H1 (cell line): ENCODE measurements around the gene MARCHF10. TPM values are rescaled to one million over a fixed set of nuclear protein-coding genes. Genes with fewer than 3 reads are reported as not detected.

Source experiments
- ATF3 ChIP-seq: IDR thresholded peaks from 2 replicates; pipeline ENCODE4 v1.6.1; 2011; ENCODE audit warnings: low read depth, mild to moderate bottlenecking, low read length; ENCODE audit not compliant: insufficient read depth
- CHD2 ChIP-seq: IDR thresholded peaks from 2 replicates; pipeline ENCODE4 v1.6.1; 2012; ENCODE audit warnings: low read length, improper control_type of control experiment
- JUN ChIP-seq: IDR thresholded peaks from 2 replicates; pipeline ENCODE4 v1.6.1; 2011; ENCODE audit warnings: low read depth, mild to moderate bottlenecking, improper control_type of control experiment, low read length
- KDM1A ChIP-seq: fragments of 200-600, 300-600 bp; sonication (generic); IDR thresholded peaks from 2 replicates; pipeline ENCODE4 v1.7.1; 2016; ENCODE audit warnings: mild to moderate bottlenecking, low read length, borderline replicate concordance
- SAP30 ChIP-seq: fragments of 300-600 bp; sonication (generic); IDR thresholded peaks from 2 replicates; pipeline ENCODE4 v1.7.1; 2012; ENCODE audit warnings: low read length, moderate library complexity, mild to moderate bottlenecking, inconsistent platforms; ENCODE audit not compliant: insufficient read depth, insufficient replicate concordance
- SIRT6 ChIP-seq: IDR thresholded peaks from one replicate; pipeline ENCODE4 v1.7.1; 2012; ENCODE audit warnings: low read length, inconsistent platforms
- SRF ChIP-seq: IDR thresholded peaks from 2 replicates; pipeline ENCODE4 v1.6.1; 2011; ENCODE audit warnings: mild to moderate bottlenecking, low read depth, low read length, moderate library complexity
- USF2 ChIP-seq: IDR thresholded peaks from 2 replicates; pipeline ENCODE4 v1.6.1; 2011; ENCODE audit warnings: low read length, improper control_type of control experiment
- polyA plus RNA-seq, 7 experiments: library from polyadenylated mRNA; depleted of rRNA in 3 of 7; stranded (reverse) in 5 of 7; unstranded in 2 of 7; fragments of >200 nt in 5 of 7; fragments of 200-250 nt in 2 of 7; gene quantifications; 1 replicate in 5 of 7; 2 replicates in 1 of 7; 4 replicates in 1 of 7; pipeline versions ENCODE4 v1.2.1 to v1.2.3, GENCODE V29; 2011 to 2013; ENCODE audit warnings: missing spikeins in 2 of 7, mixed read lengths in 2 of 7
- total RNA-seq: library from RNA; stranded (reverse); fragmentation: NEBNext Ultra II Directional; extraction: Animal tissue kit (Norgen Biotek cat#: 25700); gene quantifications from 2 replicates; pipeline ENCODE4 v1.2.1, GENCODE V29; 2021
- TF ChIP-seq, protein P1 (sequence below): fragments of 300-600 bp; sonication (generic); IDR thresholded peaks from 2 replicates; pipeline ENCODE4 v1.7.1; 2012; ENCODE audit warnings: low read length, moderate library complexity, mild to moderate bottlenecking, inconsistent platforms; ENCODE audit not compliant: insufficient replicate concordance

The MARCHF10 gene
- total and polyA plus RNA-seq, 2 of the 8 experiments (the other 6 are each of a cell fraction or from before 2014, with no cell fraction given) = 0.48 to 0.73 TPM

DNA sequence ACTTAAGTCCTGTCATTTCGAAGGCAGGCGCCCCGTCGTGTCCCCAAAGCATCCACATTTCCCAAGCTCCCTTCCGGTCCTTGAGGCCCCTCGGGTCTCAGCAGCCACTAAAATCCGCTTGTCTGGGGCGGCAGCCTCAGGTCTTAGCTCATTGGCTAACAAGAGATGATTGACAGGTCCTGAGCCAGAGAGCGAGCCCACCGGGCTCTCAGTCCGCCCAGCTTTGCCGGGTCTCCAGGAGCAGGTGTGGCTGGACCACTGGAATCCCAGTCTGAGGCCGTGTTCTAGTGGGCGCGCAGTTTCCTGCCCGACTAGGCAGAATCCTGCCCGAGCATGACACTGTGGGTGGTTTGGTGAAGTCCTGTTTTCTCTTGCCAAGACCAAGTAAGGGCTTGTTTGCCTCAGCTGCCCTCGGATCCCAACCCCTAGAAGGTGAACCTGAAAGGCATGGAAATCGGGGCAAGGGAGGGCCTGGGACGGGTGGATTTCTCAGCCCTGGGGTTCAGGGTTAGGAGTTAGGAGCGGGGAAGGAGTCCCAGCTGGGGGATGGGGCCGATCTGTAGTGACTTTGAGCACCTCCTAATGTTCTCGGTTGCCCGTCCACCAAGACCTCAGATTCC is 137.8 kb downstream of the MARCHF10 start (continued):
- TF ChIP-seq, protein P1, sequence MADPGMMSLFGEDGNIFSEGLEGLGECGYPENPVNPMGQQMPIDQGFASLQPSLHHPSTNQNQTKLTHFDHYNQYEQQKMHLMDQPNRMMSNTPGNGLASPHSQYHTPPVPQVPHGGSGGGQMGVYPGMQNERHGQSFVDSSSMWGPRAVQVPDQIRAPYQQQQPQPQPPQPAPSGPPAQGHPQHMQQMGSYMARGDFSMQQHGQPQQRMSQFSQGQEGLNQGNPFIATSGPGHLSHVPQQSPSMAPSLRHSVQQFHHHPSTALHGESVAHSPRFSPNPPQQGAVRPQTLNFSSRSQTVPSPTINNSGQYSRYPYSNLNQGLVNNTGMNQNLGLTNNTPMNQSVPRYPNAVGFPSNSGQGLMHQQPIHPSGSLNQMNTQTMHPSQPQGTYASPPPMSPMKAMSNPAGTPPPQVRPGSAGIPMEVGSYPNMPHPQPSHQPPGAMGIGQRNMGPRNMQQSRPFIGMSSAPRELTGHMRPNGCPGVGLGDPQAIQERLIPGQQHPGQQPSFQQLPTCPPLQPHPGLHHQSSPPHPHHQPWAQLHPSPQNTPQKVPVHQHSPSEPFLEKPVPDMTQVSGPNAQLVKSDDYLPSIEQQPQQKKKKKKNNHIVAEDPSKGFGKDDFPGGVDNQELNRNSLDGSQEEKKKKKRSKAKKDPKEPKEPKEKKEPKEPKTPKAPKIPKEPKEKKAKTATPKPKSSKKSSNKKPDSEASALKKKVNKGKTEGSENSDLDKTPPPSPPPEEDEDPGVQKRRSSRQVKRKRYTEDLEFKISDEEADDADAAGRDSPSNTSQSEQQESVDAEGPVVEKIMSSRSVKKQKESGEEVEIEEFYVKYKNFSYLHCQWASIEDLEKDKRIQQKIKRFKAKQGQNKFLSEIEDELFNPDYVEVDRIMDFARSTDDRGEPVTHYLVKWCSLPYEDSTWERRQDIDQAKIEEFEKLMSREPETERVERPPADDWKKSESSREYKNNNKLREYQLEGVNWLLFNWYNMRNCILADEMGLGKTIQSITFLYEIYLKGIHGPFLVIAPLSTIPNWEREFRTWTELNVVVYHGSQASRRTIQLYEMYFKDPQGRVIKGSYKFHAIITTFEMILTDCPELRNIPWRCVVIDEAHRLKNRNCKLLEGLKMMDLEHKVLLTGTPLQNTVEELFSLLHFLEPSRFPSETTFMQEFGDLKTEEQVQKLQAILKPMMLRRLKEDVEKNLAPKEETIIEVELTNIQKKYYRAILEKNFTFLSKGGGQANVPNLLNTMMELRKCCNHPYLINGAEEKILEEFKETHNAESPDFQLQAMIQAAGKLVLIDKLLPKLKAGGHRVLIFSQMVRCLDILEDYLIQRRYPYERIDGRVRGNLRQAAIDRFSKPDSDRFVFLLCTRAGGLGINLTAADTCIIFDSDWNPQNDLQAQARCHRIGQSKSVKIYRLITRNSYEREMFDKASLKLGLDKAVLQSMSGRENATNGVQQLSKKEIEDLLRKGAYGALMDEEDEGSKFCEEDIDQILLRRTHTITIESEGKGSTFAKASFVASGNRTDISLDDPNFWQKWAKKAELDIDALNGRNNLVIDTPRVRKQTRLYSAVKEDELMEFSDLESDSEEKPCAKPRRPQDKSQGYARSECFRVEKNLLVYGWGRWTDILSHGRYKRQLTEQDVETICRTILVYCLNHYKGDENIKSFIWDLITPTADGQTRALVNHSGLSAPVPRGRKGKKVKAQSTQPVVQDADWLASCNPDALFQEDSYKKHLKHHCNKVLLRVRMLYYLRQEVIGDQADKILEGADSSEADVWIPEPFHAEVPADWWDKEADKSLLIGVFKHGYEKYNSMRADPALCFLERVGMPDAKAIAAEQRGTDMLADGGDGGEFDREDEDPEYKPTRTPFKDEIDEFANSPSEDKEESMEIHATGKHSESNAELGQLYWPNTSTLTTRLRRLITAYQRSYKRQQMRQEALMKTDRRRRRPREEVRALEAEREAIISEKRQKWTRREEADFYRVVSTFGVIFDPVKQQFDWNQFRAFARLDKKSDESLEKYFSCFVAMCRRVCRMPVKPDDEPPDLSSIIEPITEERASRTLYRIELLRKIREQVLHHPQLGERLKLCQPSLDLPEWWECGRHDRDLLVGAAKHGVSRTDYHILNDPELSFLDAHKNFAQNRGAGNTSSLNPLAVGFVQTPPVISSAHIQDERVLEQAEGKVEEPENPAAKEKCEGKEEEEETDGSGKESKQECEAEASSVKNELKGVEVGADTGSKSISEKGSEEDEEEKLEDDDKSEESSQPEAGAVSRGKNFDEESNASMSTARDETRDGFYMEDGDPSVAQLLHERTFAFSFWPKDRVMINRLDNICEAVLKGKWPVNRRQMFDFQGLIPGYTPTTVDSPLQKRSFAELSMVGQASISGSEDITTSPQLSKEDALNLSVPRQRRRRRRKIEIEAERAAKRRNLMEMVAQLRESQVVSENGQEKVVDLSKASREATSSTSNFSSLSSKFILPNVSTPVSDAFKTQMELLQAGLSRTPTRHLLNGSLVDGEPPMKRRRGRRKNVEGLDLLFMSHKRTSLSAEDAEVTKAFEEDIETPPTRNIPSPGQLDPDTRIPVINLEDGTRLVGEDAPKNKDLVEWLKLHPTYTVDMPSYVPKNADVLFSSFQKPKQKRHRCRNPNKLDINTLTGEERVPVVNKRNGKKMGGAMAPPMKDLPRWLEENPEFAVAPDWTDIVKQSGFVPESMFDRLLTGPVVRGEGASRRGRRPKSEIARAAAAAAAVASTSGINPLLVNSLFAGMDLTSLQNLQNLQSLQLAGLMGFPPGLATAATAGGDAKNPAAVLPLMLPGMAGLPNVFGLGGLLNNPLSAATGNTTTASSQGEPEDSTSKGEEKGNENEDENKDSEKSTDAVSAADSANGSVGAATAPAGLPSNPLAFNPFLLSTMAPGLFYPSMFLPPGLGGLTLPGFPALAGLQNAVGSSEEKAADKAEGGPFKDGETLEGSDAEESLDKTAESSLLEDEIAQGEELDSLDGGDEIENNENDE = no peak
- no peak for TF ChIP-seq KDM1A
- no peak for TF ChIP-seq JUN
- no peak for TF ChIP-seq SRF
- TF ChIP-seq USF2 = no peak
- TF ChIP-seq CHD2 = peak; percentile 69; the same call in 1 of the 2 replicates
- no peak for TF ChIP-seq ATF3
- no peak for TF ChIP-seq SAP30
- no peak for TF ChIP-seq SIRT6
